ENCODE data around the gene SEMA6A. TPM values are rescaled to one million over a fixed set of nuclear protein-coding genes. Genes with fewer than 3 reads are reported as not detected.

SEMA6A gene
- total and polyA plus RNA-seq, 2 experiments from 2014 or later: 233 to 400 TPM

- H2AFZ ChIP-seq: no peak overlapping the region
- no peaks in the 10 kb centered on the region for H3K36me3 Mint-ChIP-seq (ENCODE audit: low read depth)
- no peaks in the 10 kb centered on the region for H3F3A ChIP-seq (replicated peaks; ENCODE audit: low read depth)
- no peak overlapping the region for H3K4me3 ChIP-seq
- no peak overlapping the region for H3K4me2 ChIP-seq
- ATAC-seq: no peak
- 0 out of 2 replicates have a peak, but pooled peaks cover 11% of the 10 kb centered on the region for H3K9me2 ChIP-seq (ENCODE audit: insufficient read depth)
- no peaks in the 10 kb centered on the region for H3K36me3 ChIP-seq (ENCODE audit: insufficient read depth)
- H3K4me1 Mint-ChIP-seq: peaks cover 10% of the 10 kb centered on the region
- no peak overlapping the region for H3K27ac Mint-ChIP-seq
- H3K27me3 Mint-ChIP-seq (ENCODE audit: insufficient read depth, low read depth, poor library complexity): peaks cover 2% of the 10 kb centered on the region
- no peak overlapping the region for H3K27ac ChIP-seq (ENCODE audit: low read depth)
- no peaks in the 10 kb centered on the region for H3K79me2 ChIP-seq (replicated peaks; ENCODE audit: insufficient read depth)
- no peaks in the 10 kb centered on the region for H3K9me3 Mint-ChIP-seq
- no peak overlapping the region for H3K4me3 Mint-ChIP-seq
- no peak for DNase-seq (ENCODE audit: low spot score)
- no peaks in the 10 kb centered on the region for H4K20me1 ChIP-seq (replicated peaks; ENCODE audit: insufficient read depth)
- no peaks in the 10 kb centered on the region for H3K27me3 ChIP-seq (ENCODE audit: insufficient read depth)
- peaks cover 3% of the 10 kb centered on the region for H3K4me1 ChIP-seq (ENCODE audit: insufficient read depth)
- no peak for TF ChIP-seq CREB1 (CRISPR knock-in tag; IDR thresholded peaks at IDR 0.05; ENCODE audit: low read depth)
- TF ChIP-seq CTCF (conservative IDR thresholded peaks at IDR 0.05; ENCODE audit: low read depth in 2 of 2): no peak
- no peak for TF ChIP-seq STAT1 (IDR thresholded peaks at IDR 0.05; ENCODE audit: unreplicated experiment)
- TF ChIP-seq POLR2AphosphoS5 (IDR thresholded peaks at IDR 0.05; ENCODE audit: low read depth): no peak
- TF ChIP-seq EZH2 (IDR thresholded peaks at IDR 0.05; ENCODE audit: low read depth, unreplicated experiment): no peak
- no peak for TF ChIP-seq ZNF114 (CRISPR knock-in tag; IDR thresholded peaks at IDR 0.05)
- no peak for TF ChIP-seq REST (IDR thresholded peaks at IDR 0.05; ENCODE audit: unreplicated experiment)
- no peak for TF ChIP-seq JUNB (IDR thresholded peaks at IDR 0.05; ENCODE audit: unreplicated experiment)
- TF ChIP-seq EZH2phosphoT487 (IDR thresholded peaks at IDR 0.05; ENCODE audit: unreplicated experiment): no peak
- TF ChIP-seq ZNF331 (CRISPR knock-in tag; IDR thresholded peaks at IDR 0.05; ENCODE audit: low read depth): no peak
- no peak for TF ChIP-seq NANOG (IDR thresholded peaks at IDR 0.05; ENCODE audit: borderline replicate concordance)
- no peak for TF ChIP-seq ETS1 (IDR thresholded peaks at IDR 0.05)
- TF ChIP-seq ZNF462 (CRISPR knock-in tag; IDR thresholded peaks at IDR 0.05): no peak
Observed at GRCh38 chr5:116410336-116410890, 164.2 kb downstream of the SEMA6A start.

Data from GM23338 (cell line).